Thymus (tissue), 14 donors: Measurements from ENCODE around the gene MUC20. TPM values are rescaled to one million over a fixed set of nuclear protein-coding genes. Genes with fewer than 3 reads are reported as not detected.
"Not testable (repeated sequence)": the region's sequence is repeated elsewhere in the genome, so short reads cannot be mapped to it uniquely, and the experiment has no call there.

Experiments used
- DNase-seq, 9 donors: peaks; one replicate each; pipeline ENCODE4 v3.0.0-alpha.2; 2013; ENCODE audit warnings: low spot score in 9 of 9, low read depth in 6 of 9, missing footprints in 1 of 9
- H3K27ac ChIP-seq, 2 donors: one replicate each; pipeline ENCODE4 v1.5.1; 2013; ENCODE audit warnings: control low read depth in 1 of 2, low read depth in 1 of 2, low read length in 1 of 2, mild to moderate bottlenecking in 1 of 2, moderate library complexity in 1 of 2
- H3K27me3 ChIP-seq, 2 donors: one replicate each; pipeline ENCODE4 v1.5.1; 2013; ENCODE audit warnings: low read length in 1 of 2; ENCODE audit not compliant: control insufficient read depth in 2 of 2, insufficient read depth in 1 of 2
- H3K36me3 ChIP-seq, 2 donors: one replicate each; pipeline ENCODE4 v1.5.1; 2013; ENCODE audit warnings: low read length in 1 of 2, mild to moderate bottlenecking in 1 of 2, moderate library complexity in 1 of 2; ENCODE audit not compliant: control insufficient read depth in 2 of 2, insufficient read depth in 2 of 2
- H3K4me1 ChIP-seq, 2 donors: one replicate each; pipeline ENCODE4 v1.5.1; 2013; ENCODE audit warnings: low read length in 2 of 2; ENCODE audit not compliant: control insufficient read depth in 2 of 2, insufficient read depth in 2 of 2
- H3K4me3 ChIP-seq, 2 donors: one replicate each; pipeline ENCODE4 v1.5.1; 2013; ENCODE audit warnings: low read length in 2 of 2, control low read depth in 1 of 2, mild to moderate bottlenecking in 1 of 2
- H3K9me3 ChIP-seq, 2 donors: one replicate each; pipeline ENCODE4 v1.5.1; 2013; ENCODE audit warnings: low read length in 1 of 2, mild to moderate bottlenecking in 1 of 2; ENCODE audit not compliant: control insufficient read depth in 2 of 2, insufficient read depth in 1 of 2
- WGBS: extraction: QIAGEN DNeasy Blood & Tissue Kit; methylation state at CpG from one replicate; pipeline ENCODE4 v1.1.7; 2013; 5-methylcytosine and 5-hydroxymethylcytosine counted together
- long read RNA-seq, 10 donors: transcript quantifications; one replicate each; lab custom pipeline, GENCODE V29; 2026
- polyA plus RNA-seq: library from polyadenylated mRNA; stranded (reverse); fragments of 200-250 nt; gene quantifications from one replicate; pipeline ENCODE4 v1.2.3, GENCODE V29; 2013
- total RNA-seq: library from RNA; stranded (reverse); fragments of 120-200 nt; gene quantifications from one replicate; pipeline ENCODE4 v1.2.4, GENCODE V29; 2013
- donor health status: healthy.

Gene MUC20, protein sequence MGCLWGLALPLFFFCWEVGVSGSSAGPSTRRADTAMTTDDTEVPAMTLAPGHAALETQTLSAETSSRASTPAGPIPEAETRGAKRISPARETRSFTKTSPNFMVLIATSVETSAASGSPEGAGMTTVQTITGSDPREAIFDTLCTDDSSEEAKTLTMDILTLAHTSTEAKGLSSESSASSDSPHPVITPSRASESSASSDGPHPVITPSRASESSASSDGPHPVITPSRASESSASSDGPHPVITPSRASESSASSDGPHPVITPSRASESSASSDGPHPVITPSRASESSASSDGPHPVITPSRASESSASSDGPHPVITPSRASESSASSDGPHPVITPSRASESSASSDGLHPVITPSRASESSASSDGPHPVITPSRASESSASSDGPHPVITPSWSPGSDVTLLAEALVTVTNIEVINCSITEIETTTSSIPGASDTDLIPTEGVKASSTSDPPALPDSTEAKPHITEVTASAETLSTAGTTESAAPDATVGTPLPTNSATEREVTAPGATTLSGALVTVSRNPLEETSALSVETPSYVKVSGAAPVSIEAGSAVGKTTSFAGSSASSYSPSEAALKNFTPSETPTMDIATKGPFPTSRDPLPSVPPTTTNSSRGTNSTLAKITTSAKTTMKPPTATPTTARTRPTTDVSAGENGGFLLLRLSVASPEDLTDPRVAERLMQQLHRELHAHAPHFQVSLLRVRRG
- total RNA-seq: 1.2 TPM
- 5.7 TPM for polyA plus RNA-seq
- long read RNA-seq, donor 1: 0 reads
- long read RNA-seq, donor 2: 0 reads
- long read RNA-seq, donor 3, partial matches to known transcripts: 0 of 4 reads
- long read RNA-seq, donor 3, other reads (novel, unspliced or antisense): 0 of 4 reads
- long read RNA-seq, donor 4, partial matches to known transcripts: 0 of 1 reads
- long read RNA-seq, donor 4, other reads (novel, unspliced or antisense): 0 of 1 reads
- long read RNA-seq, donor 5, partial matches to known transcripts: 0 of 2 reads
- long read RNA-seq, donor 5, other reads (novel, unspliced or antisense): 0 of 2 reads
- long read RNA-seq, donor 6: 0 reads
- long read RNA-seq, donor 7: 0 reads
- long read RNA-seq, donor 8, partial matches to known transcripts: 0 of 1 reads
- long read RNA-seq, donor 8, other reads (novel, unspliced or antisense): 0 of 1 reads
- long read RNA-seq, donor 9: 0 reads
- long read RNA-seq, donor 10: 0 reads

DNA sequence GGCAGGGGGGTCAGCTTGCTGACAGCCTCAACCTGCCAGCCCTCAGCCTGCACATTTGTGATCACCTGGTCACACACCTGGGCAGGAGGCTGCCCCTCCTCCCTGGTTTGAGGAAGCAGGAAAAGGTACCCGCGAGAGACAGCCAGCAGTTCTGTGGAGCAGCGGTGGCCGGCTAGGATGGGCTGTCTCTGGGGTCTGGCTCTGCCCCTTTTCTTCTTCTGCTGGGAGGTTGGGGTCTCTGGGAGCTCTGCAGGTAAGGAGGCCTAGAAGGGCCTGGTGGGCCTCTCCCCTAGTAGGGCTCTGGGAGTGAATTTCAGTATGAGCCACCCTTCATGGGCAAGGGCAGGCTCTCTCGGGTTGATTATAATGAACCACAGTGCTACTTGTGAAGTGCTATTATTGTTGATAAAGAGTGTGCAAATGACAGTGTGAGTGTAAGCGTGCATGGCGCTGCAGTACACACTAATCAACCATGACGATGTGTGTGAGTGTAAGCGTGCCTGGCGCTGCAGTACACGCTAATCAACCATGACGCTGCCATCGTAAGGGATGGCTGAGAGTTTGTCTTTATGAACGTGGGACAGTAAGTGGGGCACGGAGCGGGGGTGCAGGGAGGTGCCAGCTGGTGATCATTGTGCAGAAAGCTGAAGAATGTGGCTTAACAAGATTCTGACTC is at the start of gene MUC20:
Gene MUC20 (plus strand): TSS at position 148 of the 676 bp plus-strand sequence. CDS start 30 bp downstream, at position 178.
- not testable (repeated sequence) for H3K4me1 ChIP-seq, H3K36me3 ChIP-seq, H3K27me3 ChIP-seq, H3K4me3 ChIP-seq, DNase-seq
- WGBS: 81% methylated on average over 13 of the region's 16 CpGs
- Histone ChIP-seq H3K9me3 (peaks cover 4 to 14% of the 10 kb centered on the region in 2 donors), H3K27ac (peak within 1 kb of the TSS in 1 of 2 donors; percentile 5)

DNA sequence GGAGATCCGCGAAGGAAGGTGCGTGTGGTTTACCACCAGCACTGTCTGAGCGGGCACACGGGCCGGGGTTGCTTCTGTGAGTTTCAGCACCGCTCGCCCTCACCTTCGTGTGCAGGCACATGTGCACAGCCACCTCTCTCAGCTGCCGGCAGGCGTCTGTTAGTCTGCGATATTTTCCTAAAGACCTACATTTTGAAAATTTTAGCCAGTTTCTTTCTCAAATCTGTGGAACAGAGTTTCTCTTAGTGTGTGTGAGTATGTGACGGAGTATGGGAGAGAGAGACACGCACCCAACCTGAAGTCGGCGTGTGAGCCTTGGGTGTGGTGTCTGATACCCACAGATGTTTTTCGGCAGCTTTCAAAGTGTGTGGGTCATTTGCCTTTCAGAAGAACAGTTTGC is 49.5 kb upstream of the MUC20 start:
- not testable (repeated sequence) for H3K9me3 ChIP-seq, H3K27me3 ChIP-seq, H3K4me1 ChIP-seq, H3K27ac ChIP-seq, H3K4me3 ChIP-seq, DNase-seq
- WGBS: 94% methylated on average over 15 of the region's 17 CpGs
- peaks cover 20 to 29% of the 10 kb centered on the region in 2 donors for H3K36me3 ChIP-seq

DNA sequence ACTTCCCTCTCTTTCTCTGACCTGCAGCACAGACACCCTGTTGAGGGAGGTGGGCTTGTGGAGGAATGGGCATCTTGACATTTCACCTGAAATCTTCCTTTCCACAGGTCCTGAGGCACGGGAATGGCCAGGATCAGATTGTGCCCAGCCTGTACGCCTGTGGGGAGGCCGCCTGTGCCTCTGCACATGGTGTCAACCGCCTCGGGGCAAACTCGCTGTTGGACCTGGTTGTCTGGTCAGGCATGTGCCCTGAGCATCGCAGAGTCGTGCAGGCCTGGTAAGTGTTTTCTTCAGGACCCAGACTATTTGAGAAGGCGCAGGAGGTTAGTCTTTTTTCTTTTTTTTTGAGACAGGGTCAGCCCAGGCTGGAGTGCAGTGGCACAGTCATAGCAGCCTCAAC is 47.1 kb upstream of the MUC20 start:
- H3K27me3 ChIP-seq, H3K4me3 ChIP-seq, H3K9me3 ChIP-seq, H3K4me1 ChIP-seq, H3K27ac ChIP-seq, DNase-seq: not testable (repeated sequence)
- WGBS: 98% methylated on average over 9 of the region's 9 CpGs
- peaks cover 29 to 32% of the 10 kb centered on the region in 2 donors for H3K36me3 ChIP-seq

DNA sequence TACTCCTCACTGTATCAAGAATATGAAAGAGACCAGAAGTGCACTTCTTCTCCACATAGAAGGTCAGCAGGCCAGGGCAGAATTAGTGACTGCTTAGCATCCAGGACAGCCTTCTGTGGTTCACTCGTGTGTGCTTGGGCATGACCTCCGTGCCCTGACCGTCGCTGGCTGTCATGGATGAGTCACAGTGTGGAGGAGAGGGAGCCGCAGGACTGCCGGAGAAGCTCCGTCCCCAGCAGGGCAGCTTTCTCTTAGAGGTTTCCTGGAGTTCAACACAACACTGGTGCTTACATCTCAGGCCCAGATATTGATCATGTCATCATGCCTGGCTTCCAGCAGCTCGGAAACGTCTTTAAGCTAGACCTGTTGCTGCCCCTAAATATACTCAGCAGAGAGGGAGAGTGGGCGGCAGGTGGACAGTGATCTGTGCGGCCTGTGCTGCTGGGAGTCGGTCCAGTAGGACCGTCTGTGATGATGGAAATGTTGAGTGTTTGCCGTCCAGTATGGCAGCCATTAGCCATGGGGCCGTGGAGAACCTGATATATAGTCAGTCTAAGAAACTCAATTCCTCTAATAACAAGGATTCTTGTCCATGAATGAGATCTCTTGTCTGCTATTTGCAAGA is 42.3 kb upstream of the MUC20 start:
- H3K4me3 ChIP-seq, H3K4me1 ChIP-seq, H3K27ac ChIP-seq, H3K27me3 ChIP-seq, H3K9me3 ChIP-seq, DNase-seq: not testable (repeated sequence)
- H3K36me3 ChIP-seq: peaks cover 25 to 35% of the 10 kb centered on the region in 2 donors
- 95% methylated on average over 15 of the region's 15 CpGs for WGBS

DNA sequence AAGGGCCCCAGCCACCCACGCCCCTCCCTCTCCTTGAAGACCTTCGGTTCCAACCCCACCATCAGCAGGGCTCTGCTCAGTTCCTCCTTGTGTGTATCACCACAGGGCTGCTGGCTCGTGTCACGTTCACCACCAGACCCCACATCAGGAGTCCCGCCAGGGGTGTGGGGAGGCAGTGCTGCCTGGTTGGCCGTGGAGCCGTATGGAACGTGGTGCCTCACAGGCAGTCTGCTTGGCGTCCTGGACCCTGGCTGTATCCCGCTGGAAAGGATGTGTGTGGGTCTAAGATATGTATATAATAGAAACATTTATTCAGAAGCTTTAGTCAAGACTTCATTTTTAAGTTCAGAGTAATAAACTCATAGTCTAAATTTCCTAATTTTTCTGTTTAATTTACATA is 40.1 kb upstream of the MUC20 start:
- H3K9me3 ChIP-seq, H3K27ac ChIP-seq, H3K4me1 ChIP-seq, H3K27me3 ChIP-seq, DNase-seq, H3K4me3 ChIP-seq: not testable (repeated sequence)
- WGBS: 99% methylated on average over 8 of the region's 10 CpGs
- H3K36me3 ChIP-seq: peaks cover 26 to 29% of the 10 kb centered on the region in 2 donors

DNA sequence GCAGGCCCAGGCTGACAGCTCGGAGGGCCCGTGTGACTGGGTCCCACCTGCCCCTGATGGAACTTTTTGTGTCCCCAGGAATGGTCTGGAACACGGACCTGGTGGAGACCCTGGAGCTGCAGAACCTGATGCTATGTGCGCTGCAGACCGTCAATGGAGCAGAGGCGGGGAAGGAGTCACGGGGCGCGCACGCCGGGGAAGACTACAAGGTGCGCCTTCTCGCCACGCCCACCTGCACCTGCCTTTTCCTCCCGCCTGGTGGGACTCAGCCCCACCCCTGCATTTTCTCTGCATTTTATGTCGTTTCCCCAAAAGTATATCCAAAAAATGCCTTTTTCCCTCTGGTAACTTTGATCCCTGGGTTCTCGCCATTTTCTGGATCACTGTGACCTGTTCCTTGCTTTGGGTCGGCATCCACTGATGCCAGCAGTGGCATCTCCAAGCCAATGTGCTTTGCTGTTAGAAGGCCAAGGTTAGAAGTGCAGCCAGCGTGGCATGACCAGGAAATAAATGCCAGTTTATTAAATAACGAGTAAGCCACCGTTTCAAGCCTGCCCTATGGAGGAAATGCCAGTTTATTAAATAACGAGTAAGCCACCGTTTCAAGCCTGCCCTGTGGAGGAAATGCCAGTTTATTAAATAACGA is 39.2 kb upstream of the MUC20 start:
- not testable (repeated sequence) for H3K27ac ChIP-seq, H3K9me3 ChIP-seq, H3K4me1 ChIP-seq, H3K4me3 ChIP-seq, H3K27me3 ChIP-seq, DNase-seq
- peaks cover 29 to 33% of the 10 kb centered on the region in 2 donors for H3K36me3 ChIP-seq
- 99% methylated on average over 6 of the region's 24 CpGs for WGBS

DNA sequence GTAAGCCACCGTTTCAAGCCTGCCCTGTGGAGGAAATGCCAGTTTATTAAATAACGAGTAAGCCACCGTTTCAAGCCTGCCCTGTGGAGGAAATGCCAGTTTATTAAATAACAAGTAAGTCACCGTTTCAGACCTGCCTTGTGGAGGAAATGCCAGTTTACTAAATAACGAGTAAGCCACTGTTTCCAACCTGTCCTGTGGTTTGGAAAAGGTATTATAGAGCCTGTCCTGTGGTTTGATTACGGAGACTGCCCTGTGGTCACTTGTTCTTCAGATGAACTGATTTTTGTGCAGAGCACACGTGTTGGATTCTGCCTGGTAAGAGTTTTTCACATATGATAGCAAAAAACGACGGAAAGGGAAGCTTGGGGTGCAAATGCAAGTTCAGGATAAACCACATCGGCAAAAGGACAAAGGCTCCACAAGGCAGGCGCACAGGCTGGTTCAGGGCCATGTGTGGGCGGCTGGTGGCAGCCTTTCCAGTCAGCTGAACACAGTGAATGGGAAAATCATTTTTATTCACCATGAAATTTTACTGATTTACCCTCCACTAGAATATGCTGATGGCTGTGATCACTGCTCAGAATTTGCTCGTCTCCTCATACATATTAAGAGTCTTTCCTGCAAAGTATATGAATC is 38.6 kb upstream of the MUC20 start:
- not testable (repeated sequence) for H3K4me1 ChIP-seq, H3K27ac ChIP-seq, H3K4me3 ChIP-seq, H3K27me3 ChIP-seq, H3K9me3 ChIP-seq, DNase-seq
- WGBS: 94% methylated on average over 12 of the region's 13 CpGs
- H3K36me3 ChIP-seq: peaks cover 28 to 33% of the 10 kb centered on the region in 2 donors
